HepG2 (cell line): ENCODE results near the gene CYBRD1. TPM values are rescaled to one million over a fixed set of nuclear protein-coding genes. Genes with fewer than 3 reads are reported as not detected.

ENCODE experiments used
- ATAC-seq: fragments of 200-7000 bp; cut with Tn5 transposase; 3 replicates; pipeline ENCODE4 v1.9.1; 2020; ENCODE audit warnings: mild to moderate bottlenecking, moderate library complexity
- BruUV-seq: library from RNA; stranded (reverse); fragments of 400-500 nt; replicated peaks from 2 replicates; lab custom pipeline; 2021; lab: Mats Ljungman, UMichigan
- CTCF ChIA-PET: fragments of 300-600 bp; formaldehyde crosslinking; extraction: SDS; loops from one replicate; lab custom pipeline; 2021; ENCODE audit warnings: low total read pairs, inconsistent platforms, low intra/inter-chr PET ratio; lab: Yijun Ruan, JAX
- POLR2A ChIA-PET: fragments of 350-600 bp; sonication (Branson Sonifier 250); formaldehyde crosslinking; loops from one replicate; lab custom pipeline; 2020; ENCODE audit warnings: antibody characterized with exemption, inconsistent platforms; lab: Yijun Ruan, JAX
- DNase-seq: peaks from one replicate; pipeline ENCODE4 v3.0.0-alpha.2; 2015; ENCODE audit warnings: low spot score
- FAIRE-seq: peaks from 3 replicates; lab custom pipeline; 2011; peaks lifted over from hg19 to GRCh38; lab: Jason Lieb, UNC
- H2AFZ ChIP-seq: one replicate; pipeline ENCODE4 v1.6.1; 2011; ENCODE audit warnings: low read length, inconsistent platforms
- H3K27ac ChIP-seq: fragments of 300-600 bp; 3 replicates; pipeline ENCODE4 v1.8.0; 2011; ENCODE audit warnings: mixed run types, mild to moderate bottlenecking, mixed read lengths, low read length, inconsistent platforms; ENCODE audit not compliant: insufficient read depth; ENCODE audit errors: extremely low read length
- H3K27me3 ChIP-seq, 2 experiments: fragments of 200-600 bp in 1 of 2; 2 replicates in 1 of 2; 3 replicates in 1 of 2; pipeline versions ENCODE4 v1.6.0 to v1.8.0; 2011; ENCODE audit warnings: low read length in 2 of 2, mild to moderate bottlenecking in 2 of 2, moderate library complexity in 2 of 2, inconsistent platforms in 1 of 2; ENCODE audit not compliant: insufficient read depth in 2 of 2, control insufficient read depth in 1 of 2
- H3K36me3 ChIP-seq, 2 experiments: fragments of 200-600 bp in 1 of 2; replicated peaks in 1 of 2; 2 replicates in 1 of 2; 3 replicates in 1 of 2; pipeline versions ENCODE4 v1.5.1 to v1.8.0; 2011; ENCODE audit warnings: low read length in 2 of 2, inconsistent platforms in 1 of 2; ENCODE audit not compliant: insufficient read depth in 2 of 2, control insufficient read depth in 1 of 2
- H3K4me1 ChIP-seq: 2 replicates; pipeline ENCODE4 v1.5.1; 2012; ENCODE audit warnings: low read length, inconsistent platforms; ENCODE audit not compliant: insufficient read depth
- H3K4me2 ChIP-seq: 2 replicates; pipeline ENCODE4 v1.6.0; 2011; ENCODE audit warnings: low read depth, low read length, inconsistent platforms
- H3K4me3 ChIP-seq, 3 experiments: fragments of 200-600 bp in 1 of 3; sonication (generic), shearing (Covaris generic) in 1 of 3; replicated peaks in 1 of 3; 2 replicates each; pipeline ENCODE4 v1.5.1; 2011 to 2016; ENCODE audit warnings: low read length in 3 of 3, inconsistent platforms in 2 of 3, low read depth in 2 of 3, mild to moderate bottlenecking in 2 of 3, control low read depth in 1 of 3, mixed read lengths in 1 of 3; ENCODE audit not compliant: insufficient read depth in 1 of 3
- H3K79me2 ChIP-seq: one replicate; pipeline ENCODE4 v1.6.1; 2011; ENCODE audit warnings: low read length, inconsistent platforms; ENCODE audit not compliant: insufficient read depth
- H3K9ac ChIP-seq: 2 replicates; pipeline ENCODE4 v1.6.0; 2011; ENCODE audit warnings: mild to moderate bottlenecking, low read depth, low read length, inconsistent platforms; ENCODE audit not compliant: insufficient read depth
- H3K9me3 ChIP-seq: 2 replicates; pipeline ENCODE4 v1.5.1; 2012; ENCODE audit warnings: mild to moderate bottlenecking, low read length
- H4K20me1 ChIP-seq: 2 replicates; pipeline ENCODE4 v1.6.0; 2011; ENCODE audit warnings: inconsistent platforms, mild to moderate bottlenecking, low read length, moderate library complexity; ENCODE audit not compliant: insufficient read depth
- HNRNPL ChIP-seq: fragments of 200-400 bp; formaldehyde crosslinking; IDR thresholded peaks from 2 replicates; pipeline ENCODE4 v1.6.1; 2017; ENCODE audit warnings: mild to moderate bottlenecking, low read depth, low read length
- HOXA5 ChIP-seq: sonication (generic); formaldehyde crosslinking; IDR thresholded peaks from 2 replicates; pipeline ENCODE4 v1.4.0; 2020; ENCODE audit warnings: missing genetic modification reagents
- LRRFIP1 ChIP-seq: sonication (generic); formaldehyde crosslinking; conservative IDR thresholded peaks from 2 replicates; pipeline ENCODE4 v1.4.0; 2020; ENCODE audit warnings: missing genetic modification reagents
- NFRKB ChIP-seq: fragments of 450-650 bp; IDR thresholded peaks from 2 replicates; pipeline ENCODE4 v1.6.1; 2017
- REXO4 ChIP-seq: sonication (generic); formaldehyde crosslinking; IDR thresholded peaks from 2 replicates; pipeline ENCODE4 v1.8.0; 2022; ENCODE audit warnings: missing genetic modification reagents, mild to moderate bottlenecking, borderline replicate concordance
- SRF ChIP-seq: IDR thresholded peaks from 2 replicates; pipeline ENCODE4 v1.6.1; 2011; ENCODE audit warnings: mild to moderate bottlenecking, low read depth, low read length, moderate library complexity
- ZBTB20 ChIP-seq: sonication (generic); formaldehyde crosslinking; IDR thresholded peaks from 2 replicates; pipeline ENCODE4 v1.8.1; 2023; ENCODE audit warnings: missing genetic modification reagents, low read depth, mild to moderate bottlenecking, borderline replicate concordance
- ZNF207 ChIP-seq: fragments of 450-650 bp; IDR thresholded peaks from 2 replicates; pipeline ENCODE4 v1.6.1; 2016; ENCODE audit warnings: antibody characterized with exemption, borderline replicate concordance
- ZNF235 ChIP-seq: sonication (generic); formaldehyde crosslinking; IDR thresholded peaks from 2 replicates; pipeline ENCODE4 v1.8.1; 2023; ENCODE audit warnings: mild to moderate bottlenecking, missing genetic modification reagents, borderline replicate concordance
- ZNF275 ChIP-seq: sonication (generic); formaldehyde crosslinking; IDR thresholded peaks from 2 replicates; pipeline ENCODE4 v1.8.0; 2022; ENCODE audit warnings: missing genetic modification reagents, mild to moderate bottlenecking, inconsistent platforms, borderline replicate concordance
- ZNF674 ChIP-seq: sonication (generic); formaldehyde crosslinking; IDR thresholded peaks from 2 replicates; pipeline ENCODE4 v1.5.0; 2020; ENCODE audit warnings: low read depth, mild to moderate bottlenecking, missing genetic modification reagents
- ZNF691 ChIP-seq: sonication (generic); formaldehyde crosslinking; IDR thresholded peaks from 2 replicates; pipeline ENCODE4 v1.4.0; 2020; ENCODE audit warnings: missing genetic modification reagents, low read depth, mild to moderate bottlenecking, borderline replicate concordance
- ZNF788 ChIP-seq: sonication (generic); formaldehyde crosslinking; IDR thresholded peaks from 2 replicates; pipeline ENCODE4 v1.5.0; 2020; ENCODE audit warnings: mild to moderate bottlenecking, missing genetic modification reagents, borderline replicate concordance
- ZXDC ChIP-seq: sonication (generic); formaldehyde crosslinking; IDR thresholded peaks from 2 replicates; pipeline ENCODE4 v1.5.0; 2020; ENCODE audit warnings: mild to moderate bottlenecking, missing genetic modification reagents
- WGBS: methylation state at CpG from one replicate; pipeline ENCODE4 v1.1.6; 2017; ENCODE audit warnings: low lambda C conversion rate; 5-methylcytosine and 5-hydroxymethylcytosine counted together
- in situ Hi-C: cut with HindIII; loops from 2 replicates; pipeline ENCODE4 v1.10.0; 2017; ENCODE audit warnings: low pct_unique_long_range_greater_than_20kb; ENCODE audit not compliant: extremely low pct_ligation_motif_present
- intact Hi-C: fragments of 100-400 bp; cut with micrococcal nuclease; formaldehyde crosslinking; loops from one replicate; pipeline ENCODE4 v1.10.0; 2022; ENCODE audit not compliant: unreplicated experiment
- polyA plus RNA-seq, 8 experiments: library from polyadenylated mRNA; depleted of rRNA in 3 of 8; stranded (reverse) in 7 of 8; unstranded in 1 of 8; fragments of >200 nt; fragmentation: Illumina TruSeq in 4 of 8; extraction: Trizol in 4 of 8; gene quantifications; 2 replicates each; pipeline versions ENCODE4 v1.2.1 to v1.2.3, GENCODE V29; 2011 to 2016; ENCODE audit warnings: low read depth in 4 of 8, missing spikeins in 1 of 8, mixed read lengths in 1 of 8; ENCODE audit not compliant: insufficient read depth in 1 of 8
- total RNA-seq, 5 experiments: library from RNA; depleted of rRNA; stranded (reverse); fragments of >200 nt; fragmentation: Illumina TruSeq; extraction: Trizol; gene quantifications; 2 replicates each; pipeline ENCODE4 v1.2.3, GENCODE V29; 2016; ENCODE audit warnings: low read depth in 1 of 5

The CYBRD1 gene
- total and polyA plus RNA-seq, 2 of the 13 experiments (the other 11 are each of a cell fraction or from before 2014, with no cell fraction given), result 0.13 to 0.42 TPM

- ATAC-seq, result no peak
- no TSS peak for BruUV-seq
- FAIRE-seq, result no peak
- H3K79me2 ChIP-seq, result no peaks in the 10 kb centered on the region
- peaks cover 10 to 69% of the 10 kb centered on the region in 2 experiments; a peak in 4 of 5 replicates for H3K27me3 ChIP-seq
- H4K20me1 ChIP-seq, result no peaks in the 10 kb centered on the region
- intact Hi-C loops, result no loop called here
- H3K9me3 ChIP-seq, result no peaks in the 10 kb centered on the region
- WGBS, result 34% methylated on average over 5 of the region's 5 CpGs
- no peak overlapping the region for H3K4me3 ChIP-seq
- peaks cover 20% of the 10 kb centered on the region for H3K4me1 ChIP-seq
- ChIA-PET POLR2A (no interaction called here), CTCF (no interaction called here)
- no peak for DNase-seq
- no peak overlapping the region for H2AFZ ChIP-seq
- no peaks in the 10 kb centered on the region for H3K36me3 ChIP-seq
- H3K27ac ChIP-seq, result no peak overlapping the region
- in situ Hi-C loops, result no loop called here
- H3K9ac ChIP-seq, result no peak overlapping the region
- no peak overlapping the region for H3K4me2 ChIP-seq
- TF ChIP-seq ZNF275 (CRISPR knock-in tag) (no peak), ZXDC (CRISPR knock-in tag) (no peak), ZNF674 (CRISPR knock-in tag) (no peak), LRRFIP1 (CRISPR knock-in tag) (no peak), ZNF691 (CRISPR knock-in tag) (no peak), ZNF788 (CRISPR knock-in tag) (no peak), SRF (no peak), ZNF207 (no peak), HNRNPL (no peak), NFRKB (no peak), ZNF235 (CRISPR knock-in tag) (no peak), HOXA5 (CRISPR knock-in tag) (no peak), REXO4 (CRISPR knock-in tag) (no peak), ZBTB20 (CRISPR knock-in tag) (no peak)
Observed at GRCh38 chr2:171520471-171520870, 1.8 kb upstream of the CYBRD1 start.
